ENCODE results near the gene SLIT1. TPM values are rescaled to one million over a fixed set of nuclear protein-coding genes. Genes with fewer than 3 reads are reported as not detected.

The SLIT1 gene
- total and polyA plus RNA-seq, 7 donors: 0.04 to 0.30 (median 0.08) TPM

GRCh38 chr10:97215619-97216260 lies 30.0 kb upstream of the SLIT1 start:
- WGBS, 3 donors: 78 to 80% (median 79%) methylated on average over 15 of the region's 15 CpGs
- intact Hi-C loops (cut with DNase I): no loop called here
- no peak overlapping the region for H3K27ac ChIP-seq
- TF ChIP-seq CTCF (IDR thresholded peaks at IDR 0.05): no peak
- H3K36me3 ChIP-seq (ENCODE audit: insufficient read depth in 1 of 2, low read depth in 1 of 2): no peaks in the 10 kb centered on the region
- H3K9me3 ChIP-seq: no peaks in the 10 kb centered on the region
- DNase-seq (no peak), ATAC-seq (no peak)
- no peaks in the 10 kb centered on the region for H3K4me1 ChIP-seq
- no peaks in the 10 kb centered on the region for H3K27me3 ChIP-seq (ENCODE audit: insufficient read depth in 3 of 3, low read length in 2 of 3)
- H3K4me3 ChIP-seq: no peak overlapping the region

- no peaks in the 10 kb centered on the region for H3K27me3 ChIP-seq (ENCODE audit: insufficient read depth in 3 of 3, low read length in 2 of 3)
- ATAC-seq (no peak), DNase-seq (no peak)
- no peaks in the 10 kb centered on the region for H3K9me3 ChIP-seq
- TF ChIP-seq CTCF (IDR thresholded peaks at IDR 0.05): no peak
- WGBS, 3 donors: 67 to 72% (median 71%) methylated on average over 9 of the region's 9 CpGs
- H3K27ac ChIP-seq: no peak overlapping the region
- no peaks in the 10 kb centered on the region for H3K36me3 ChIP-seq (ENCODE audit: insufficient read depth in 1 of 2, low read depth in 1 of 2)
- no peaks in the 10 kb centered on the region for H3K4me1 ChIP-seq
- no peak overlapping the region for H3K4me3 ChIP-seq
- intact Hi-C loops (cut with DNase I): loop anchor here in 1 of 2 donors (5.0 kb wide), 1 partner anchor 141 kb away; no protein-coding TSS in a partner anchor
These were observed 27.7 kb upstream of the SLIT1 start for GRCh38 chr10:97213431-97213830.

- Histone ChIP-seq H3K27ac (no peak overlapping the region), H3K36me3 (ENCODE audit: insufficient read depth in 1 of 2, low read depth in 1 of 2) (no peaks in the 10 kb centered on the region), H3K27me3 (ENCODE audit: insufficient read depth in 3 of 3, low read length in 2 of 3) (no peaks in the 10 kb centered on the region), H3K4me3 (no peak overlapping the region), H3K9me3 (no peaks in the 10 kb centered on the region), H3K4me1 (no peaks in the 10 kb centered on the region)
- WGBS, 3 donors: 88 to 94% (median 89%) methylated on average over 8 to 9 of the region's 9 CpGs
- DNase-seq: no peak
- ATAC-seq: no peak
- TF ChIP-seq CTCF (IDR thresholded peaks at IDR 0.05): no peak
- intact Hi-C loops (cut with DNase I): loop anchor here (2.0 to 5.0 kb wide), 2 partner anchors 138 to 139 kb away; no protein-coding TSS in a partner anchor
These were observed 25.5 kb upstream of the SLIT1 start for GRCh38 chr10:97211229-97211628.

- H3K4me3 ChIP-seq: no peak overlapping the region
- no peaks in the 10 kb centered on the region for H3K9me3 ChIP-seq
- H3K27me3 ChIP-seq (ENCODE audit: insufficient read depth in 3 of 3, low read length in 2 of 3): no peaks in the 10 kb centered on the region
- DNase-seq (peak; percentile 60 to 72), ATAC-seq (peak; percentile 76 to 90 (median 80))
- intact Hi-C loops (cut with DNase I): loop anchor here (2.0 to 5.0 kb wide), 2 partner anchors 138 kb away; no protein-coding TSS in a partner anchor
- no peak overlapping the region for H3K27ac ChIP-seq
- peak; percentile 98 for TF ChIP-seq CTCF (IDR thresholded peaks at IDR 0.05)
- WGBS, 3 donors: 13 to 16% (median 15%) methylated on average over 8 of the region's 8 CpGs
- H3K4me1 ChIP-seq: no peaks in the 10 kb centered on the region
- no peaks in the 10 kb centered on the region for H3K36me3 ChIP-seq (ENCODE audit: insufficient read depth in 1 of 2, low read depth in 1 of 2)
These were observed 24.8 kb upstream of the SLIT1 start for GRCh38 chr10:97210543-97210960.
